IMR-90 (cell line): ENCODE results near the gene TENM4.

ENCODE experiments used
- CHD1 ChIP-seq: IDR thresholded peaks from 2 replicates; pipeline ENCODE4 v1.6.1; 2012; ENCODE audit warnings: low read depth, low read length, improper control_type of control experiment
- MAFK ChIP-seq: IDR thresholded peaks from 2 replicates; pipeline ENCODE4 v1.6.1; 2012; ENCODE audit warnings: low read depth, low read length, improper control_type of control experiment
- MAZ ChIP-seq: IDR thresholded peaks from 2 replicates; pipeline ENCODE4 v1.6.1; 2012; ENCODE audit warnings: low read depth, mild to moderate bottlenecking, low read length, improper control_type of control experiment, moderate library complexity, borderline replicate concordance
- NFE2L2 ChIP-seq: fragments of 150-350 bp; IDR thresholded peaks from 2 replicates; pipeline ENCODE4 v1.6.1; 2016; ENCODE audit warnings: low read depth, mild to moderate bottlenecking, low read length
- RAD21 ChIP-seq: IDR thresholded peaks from 2 replicates; pipeline ENCODE4 v1.6.1; 2012; ENCODE audit warnings: low read length, improper control_type of control experiment
- RCOR1 ChIP-seq: IDR thresholded peaks from 2 replicates; pipeline ENCODE4 v1.6.1; 2012; ENCODE audit warnings: mild to moderate bottlenecking, low read length, improper control_type of control experiment; ENCODE audit not compliant: insufficient replicate concordance
- TF ChIP-seq, protein P1 (sequence below): conservative IDR thresholded peaks from 2 replicates; pipeline ENCODE4 v1.5.1; 2012; ENCODE audit warnings: mild to moderate bottlenecking, low read depth, low read length, improper control_type of control experiment
- TF ChIP-seq, protein P2 (sequence below): fragments of 150-350 bp; IDR thresholded peaks from 2 replicates; pipeline ENCODE4 v1.6.1; 2017; ENCODE audit warnings: mild to moderate bottlenecking, antibody characterized with exemption, low read length, low read depth
- TF ChIP-seq, protein P3 (sequence below): fragments of 150-350 bp; IDR thresholded peaks from 2 replicates; pipeline ENCODE4 v1.6.1; 2016; ENCODE audit warnings: low read depth, mild to moderate bottlenecking, low read length, moderate library complexity, borderline replicate concordance

DNA sequence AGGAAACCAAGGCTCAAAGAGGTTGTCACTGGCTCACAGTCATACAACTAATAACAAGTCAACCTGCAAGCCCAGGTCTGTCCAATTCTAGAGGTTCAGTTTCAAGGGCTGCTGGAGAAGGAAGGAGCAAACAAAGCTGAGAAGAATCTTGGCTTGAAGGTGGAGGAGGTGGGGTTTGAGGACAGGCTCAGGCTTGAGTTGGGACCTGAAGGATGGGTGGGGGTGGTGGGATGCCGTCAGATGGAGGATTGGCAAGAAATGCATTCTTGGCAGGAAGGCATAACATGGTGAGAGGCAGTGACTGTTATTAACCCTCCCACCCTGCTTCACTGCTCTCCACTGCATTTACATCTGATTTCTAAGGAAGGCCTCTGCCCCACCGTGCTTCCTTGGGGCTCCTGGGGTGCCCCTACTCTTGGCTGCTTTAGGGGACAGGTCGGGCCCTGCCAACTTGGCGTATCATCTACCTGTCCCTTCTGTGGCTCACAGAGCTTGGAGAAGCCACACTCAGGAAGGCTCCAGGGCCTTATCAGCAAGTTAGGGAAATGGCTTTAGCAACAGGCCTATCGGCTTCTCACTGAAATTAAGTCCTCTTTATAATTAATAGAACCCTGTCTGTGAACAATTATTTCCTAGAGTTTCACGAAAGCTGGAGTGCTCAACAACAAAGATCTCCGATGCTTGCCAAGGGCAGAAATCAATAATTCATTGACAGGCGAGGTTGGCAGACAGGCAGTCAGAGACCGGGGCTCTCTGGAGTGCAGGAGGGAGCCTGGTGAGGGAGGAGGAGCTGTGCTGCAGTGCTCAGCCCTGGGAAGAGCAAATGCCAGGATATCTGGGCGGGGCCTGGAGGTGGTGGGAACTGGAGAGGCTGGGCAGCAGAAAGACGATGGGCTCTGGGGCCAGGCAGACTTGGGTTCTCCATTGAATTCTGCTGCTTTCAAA lies 781.2 kb downstream of the TENM4 start:
- TF ChIP-seq, protein P1, sequence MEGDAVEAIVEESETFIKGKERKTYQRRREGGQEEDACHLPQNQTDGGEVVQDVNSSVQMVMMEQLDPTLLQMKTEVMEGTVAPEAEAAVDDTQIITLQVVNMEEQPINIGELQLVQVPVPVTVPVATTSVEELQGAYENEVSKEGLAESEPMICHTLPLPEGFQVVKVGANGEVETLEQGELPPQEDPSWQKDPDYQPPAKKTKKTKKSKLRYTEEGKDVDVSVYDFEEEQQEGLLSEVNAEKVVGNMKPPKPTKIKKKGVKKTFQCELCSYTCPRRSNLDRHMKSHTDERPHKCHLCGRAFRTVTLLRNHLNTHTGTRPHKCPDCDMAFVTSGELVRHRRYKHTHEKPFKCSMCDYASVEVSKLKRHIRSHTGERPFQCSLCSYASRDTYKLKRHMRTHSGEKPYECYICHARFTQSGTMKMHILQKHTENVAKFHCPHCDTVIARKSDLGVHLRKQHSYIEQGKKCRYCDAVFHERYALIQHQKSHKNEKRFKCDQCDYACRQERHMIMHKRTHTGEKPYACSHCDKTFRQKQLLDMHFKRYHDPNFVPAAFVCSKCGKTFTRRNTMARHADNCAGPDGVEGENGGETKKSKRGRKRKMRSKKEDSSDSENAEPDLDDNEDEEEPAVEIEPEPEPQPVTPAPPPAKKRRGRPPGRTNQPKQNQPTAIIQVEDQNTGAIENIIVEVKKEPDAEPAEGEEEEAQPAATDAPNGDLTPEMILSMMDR = no peak
- TF ChIP-seq MAFK = no peak
- no peak for TF ChIP-seq RCOR1
- no peak for TF ChIP-seq MAZ
- TF ChIP-seq, protein P2, sequence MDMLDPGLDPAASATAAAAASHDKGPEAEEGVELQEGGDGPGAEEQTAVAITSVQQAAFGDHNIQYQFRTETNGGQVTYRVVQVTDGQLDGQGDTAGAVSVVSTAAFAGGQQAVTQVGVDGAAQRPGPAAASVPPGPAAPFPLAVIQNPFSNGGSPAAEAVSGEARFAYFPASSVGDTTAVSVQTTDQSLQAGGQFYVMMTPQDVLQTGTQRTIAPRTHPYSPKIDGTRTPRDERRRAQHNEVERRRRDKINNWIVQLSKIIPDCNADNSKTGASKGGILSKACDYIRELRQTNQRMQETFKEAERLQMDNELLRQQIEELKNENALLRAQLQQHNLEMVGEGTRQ = no peak
- TF ChIP-seq, protein P3, sequence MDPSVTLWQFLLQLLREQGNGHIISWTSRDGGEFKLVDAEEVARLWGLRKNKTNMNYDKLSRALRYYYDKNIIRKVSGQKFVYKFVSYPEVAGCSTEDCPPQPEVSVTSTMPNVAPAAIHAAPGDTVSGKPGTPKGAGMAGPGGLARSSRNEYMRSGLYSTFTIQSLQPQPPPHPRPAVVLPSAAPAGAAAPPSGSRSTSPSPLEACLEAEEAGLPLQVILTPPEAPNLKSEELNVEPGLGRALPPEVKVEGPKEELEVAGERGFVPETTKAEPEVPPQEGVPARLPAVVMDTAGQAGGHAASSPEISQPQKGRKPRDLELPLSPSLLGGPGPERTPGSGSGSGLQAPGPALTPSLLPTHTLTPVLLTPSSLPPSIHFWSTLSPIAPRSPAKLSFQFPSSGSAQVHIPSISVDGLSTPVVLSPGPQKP = no peak
- TF ChIP-seq RAD21 = no peak
- no peak for TF ChIP-seq CHD1
- no peak for TF ChIP-seq NFE2L2
